PFSK-1 (cell line): ENCODE data around the gene CNRIP1.

Experiments
- POLR2AphosphoS5 ChIP-seq: IDR thresholded peaks from 2 replicates; pipeline ENCODE4 v1.6.1; 2012; ENCODE audit warnings: low read depth, mild to moderate bottlenecking, control low read depth, low read length, moderate library complexity
- TAF1 ChIP-seq: IDR thresholded peaks from 2 replicates; pipeline ENCODE4 v1.6.1; 2012; ENCODE audit warnings: low read length, control low read depth, borderline replicate concordance; ENCODE audit not compliant: insufficient read depth
- TF ChIP-seq, protein P1 (sequence below), 2 experiments: IDR thresholded peaks; 2 replicates each; pipeline versions ENCODE4 v1.6.1 to v1.8.0; 2011 to 2012; ENCODE audit warnings: low read depth in 2 of 2, low read length in 2 of 2, control low read depth in 1 of 2, inconsistent platforms in 1 of 2, mild to moderate bottlenecking in 1 of 2, moderate library complexity in 1 of 2; ENCODE audit not compliant: insufficient read depth in 1 of 2

DNA sequence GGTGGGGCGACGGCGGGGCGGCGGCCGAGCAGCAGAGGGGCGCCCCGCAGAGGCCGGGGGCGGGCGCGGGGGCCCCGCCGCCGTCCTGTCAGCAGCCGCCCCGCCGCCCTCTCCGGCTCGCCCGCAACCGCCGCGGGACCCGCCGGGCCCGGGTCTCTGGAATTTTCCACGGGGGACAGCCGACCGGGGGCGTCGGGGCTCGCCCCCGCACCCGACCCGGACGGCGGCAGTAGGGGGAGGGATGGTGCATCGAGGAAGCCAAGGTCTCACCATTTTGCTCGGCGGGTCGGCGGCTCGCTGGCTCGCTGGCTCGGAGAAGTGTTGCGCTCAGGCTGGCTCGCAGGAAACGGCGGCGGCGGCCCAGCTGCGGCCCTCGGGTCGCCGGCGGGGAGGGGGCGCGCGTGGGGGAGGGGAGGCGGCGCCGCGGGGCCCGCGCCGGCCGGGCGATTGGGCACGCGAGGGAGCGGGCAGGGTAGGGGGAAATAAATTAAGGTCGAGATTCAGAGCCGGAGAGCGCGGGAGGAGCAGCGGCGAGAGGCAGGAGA, 67.8 kb downstream of the CNRIP1 start:
- TF ChIP-seq POLR2AphosphoS5 = no peak
- TF ChIP-seq, protein P1, sequence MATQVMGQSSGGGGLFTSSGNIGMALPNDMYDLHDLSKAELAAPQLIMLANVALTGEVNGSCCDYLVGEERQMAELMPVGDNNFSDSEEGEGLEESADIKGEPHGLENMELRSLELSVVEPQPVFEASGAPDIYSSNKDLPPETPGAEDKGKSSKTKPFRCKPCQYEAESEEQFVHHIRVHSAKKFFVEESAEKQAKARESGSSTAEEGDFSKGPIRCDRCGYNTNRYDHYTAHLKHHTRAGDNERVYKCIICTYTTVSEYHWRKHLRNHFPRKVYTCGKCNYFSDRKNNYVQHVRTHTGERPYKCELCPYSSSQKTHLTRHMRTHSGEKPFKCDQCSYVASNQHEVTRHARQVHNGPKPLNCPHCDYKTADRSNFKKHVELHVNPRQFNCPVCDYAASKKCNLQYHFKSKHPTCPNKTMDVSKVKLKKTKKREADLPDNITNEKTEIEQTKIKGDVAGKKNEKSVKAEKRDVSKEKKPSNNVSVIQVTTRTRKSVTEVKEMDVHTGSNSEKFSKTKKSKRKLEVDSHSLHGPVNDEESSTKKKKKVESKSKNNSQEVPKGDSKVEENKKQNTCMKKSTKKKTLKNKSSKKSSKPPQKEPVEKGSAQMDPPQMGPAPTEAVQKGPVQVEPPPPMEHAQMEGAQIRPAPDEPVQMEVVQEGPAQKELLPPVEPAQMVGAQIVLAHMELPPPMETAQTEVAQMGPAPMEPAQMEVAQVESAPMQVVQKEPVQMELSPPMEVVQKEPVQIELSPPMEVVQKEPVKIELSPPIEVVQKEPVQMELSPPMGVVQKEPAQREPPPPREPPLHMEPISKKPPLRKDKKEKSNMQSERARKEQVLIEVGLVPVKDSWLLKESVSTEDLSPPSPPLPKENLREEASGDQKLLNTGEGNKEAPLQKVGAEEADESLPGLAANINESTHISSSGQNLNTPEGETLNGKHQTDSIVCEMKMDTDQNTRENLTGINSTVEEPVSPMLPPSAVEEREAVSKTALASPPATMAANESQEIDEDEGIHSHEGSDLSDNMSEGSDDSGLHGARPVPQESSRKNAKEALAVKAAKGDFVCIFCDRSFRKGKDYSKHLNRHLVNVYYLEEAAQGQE (IDR thresholded peaks at IDR 0.05; ENCODE audit: insufficient read depth in 1 of 2, low read depth in 2 of 2, low read length in 2 of 2) = no peak
- no peak for TF ChIP-seq TAF1
